SJSA1 (cell line): ENCODE data around the gene TTC4. TPM values are rescaled to one million over a fixed set of nuclear protein-coding genes. Genes with fewer than 3 reads are reported as not detected.

Experiments used
- DNase-seq, 2 experiments: peaks; one replicate each; pipeline ENCODE4 v3.0.0-alpha.2; 2015 to 2020; ENCODE audit warnings: low spot score in 2 of 2, low read depth in 1 of 2
- H3K27ac ChIP-seq: fragments of 250-450 bp; sonication (Bioruptor Pico); 2 replicates; pipeline ENCODE4 v1.5.1; 2020; ENCODE audit warnings: mild to moderate bottlenecking, moderate library complexity
- H3K27me3 ChIP-seq: fragments of 250-450 bp; sonication (Bioruptor Pico); replicated peaks from 2 replicates; pipeline ENCODE4 v1.5.1; 2020; ENCODE audit warnings: mild to moderate bottlenecking, moderate library complexity
- H3K36me3 ChIP-seq: fragments of 250-450 bp; sonication (Bioruptor Pico); 2 replicates; pipeline ENCODE4 v1.5.1; 2020; ENCODE audit warnings: mild to moderate bottlenecking
- H3K4me1 ChIP-seq: fragments of 250-450 bp; sonication (Bioruptor Pico); replicated peaks from 2 replicates; pipeline ENCODE4 v1.6.1; 2021; ENCODE audit warnings: mild to moderate bottlenecking
- H3K4me3 ChIP-seq: fragments of 250-450 bp; sonication (Bioruptor Pico); 2 replicates; pipeline ENCODE4 v1.5.1; 2020; ENCODE audit warnings: mild to moderate bottlenecking
- H3K9me3 ChIP-seq: fragments of 250-450 bp; sonication (Bioruptor Pico); replicated peaks from 2 replicates; pipeline ENCODE4 v1.5.1; 2020; ENCODE audit warnings: mild to moderate bottlenecking
- total RNA-seq: library from RNA; depleted of rRNA; stranded (reverse); fragments of >200 nt; shearing (Covaris generic); gene quantifications from 2 replicates; pipeline ENCODE4 v1.2.3, GENCODE V29; 2014; rRNA removed

TTC4 gene
- total RNA-seq, 1 experiment from 2014 or later = 35.4 TPM

DNA sequence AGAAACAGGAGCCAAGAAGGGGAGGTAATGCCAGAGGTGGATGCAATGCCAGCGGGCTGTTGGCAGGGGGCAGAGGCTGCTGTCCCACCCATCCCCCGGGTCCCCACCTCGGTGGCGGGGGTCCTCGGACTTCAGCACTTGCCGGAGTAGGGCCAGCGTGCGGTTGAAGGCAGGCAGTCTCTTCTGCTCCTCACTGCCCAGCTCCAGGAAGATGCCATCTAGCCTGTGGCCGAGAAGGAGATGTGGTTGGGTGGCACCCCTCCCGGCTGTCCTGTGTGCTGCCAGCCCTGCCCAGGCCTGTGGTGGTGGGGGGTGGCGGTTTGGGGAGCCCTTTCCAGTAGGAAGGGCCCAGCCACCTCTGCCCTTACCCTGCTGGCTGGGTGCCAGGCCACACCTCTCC is 71.9 kb downstream of the TTC4 start:
- Histone ChIP-seq H3K4me3 (no peak overlapping the region), H3K36me3 (no peaks in the 10 kb centered on the region), H3K9me3 (peaks cover 9% of the 10 kb centered on the region; the same call in 1 of the 2 replicates), H3K4me1 (no peaks in the 10 kb centered on the region), H3K27ac (no peak overlapping the region), H3K27me3 (peaks cover 28% of the 10 kb centered on the region)
- DNase-seq = no peak

DNA sequence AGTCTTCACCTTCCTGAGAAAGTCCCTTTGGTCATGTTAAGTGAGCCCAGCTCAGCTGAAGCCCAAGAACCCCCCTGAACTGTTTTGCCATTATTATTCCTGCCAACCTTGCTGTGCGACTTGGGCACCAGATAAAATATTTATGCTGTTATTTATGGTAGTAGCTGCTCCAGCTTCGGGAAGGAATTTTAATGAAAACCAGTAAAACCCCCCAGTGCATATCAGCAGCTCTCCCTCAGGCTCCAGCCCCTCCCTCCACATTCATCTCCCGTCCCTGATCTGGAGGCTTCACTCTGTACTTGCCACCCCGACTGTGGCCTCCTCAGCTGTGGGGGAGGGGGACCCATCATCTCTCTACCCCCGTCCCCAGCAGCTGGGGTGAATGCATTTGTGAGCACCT is 72.8 kb downstream of the TTC4 start:
- H3K9me3 ChIP-seq = peaks cover 9% of the 10 kb centered on the region; the same call in 1 of the 2 replicates
- H3K4me3 ChIP-seq = no peak overlapping the region
- no peaks in the 10 kb centered on the region for H3K36me3 ChIP-seq
- H3K27ac ChIP-seq = no peak overlapping the region
- no peaks in the 10 kb centered on the region for H3K4me1 ChIP-seq
- no peak for DNase-seq
- peaks cover 23% of the 10 kb centered on the region for H3K27me3 ChIP-seq

DNA sequence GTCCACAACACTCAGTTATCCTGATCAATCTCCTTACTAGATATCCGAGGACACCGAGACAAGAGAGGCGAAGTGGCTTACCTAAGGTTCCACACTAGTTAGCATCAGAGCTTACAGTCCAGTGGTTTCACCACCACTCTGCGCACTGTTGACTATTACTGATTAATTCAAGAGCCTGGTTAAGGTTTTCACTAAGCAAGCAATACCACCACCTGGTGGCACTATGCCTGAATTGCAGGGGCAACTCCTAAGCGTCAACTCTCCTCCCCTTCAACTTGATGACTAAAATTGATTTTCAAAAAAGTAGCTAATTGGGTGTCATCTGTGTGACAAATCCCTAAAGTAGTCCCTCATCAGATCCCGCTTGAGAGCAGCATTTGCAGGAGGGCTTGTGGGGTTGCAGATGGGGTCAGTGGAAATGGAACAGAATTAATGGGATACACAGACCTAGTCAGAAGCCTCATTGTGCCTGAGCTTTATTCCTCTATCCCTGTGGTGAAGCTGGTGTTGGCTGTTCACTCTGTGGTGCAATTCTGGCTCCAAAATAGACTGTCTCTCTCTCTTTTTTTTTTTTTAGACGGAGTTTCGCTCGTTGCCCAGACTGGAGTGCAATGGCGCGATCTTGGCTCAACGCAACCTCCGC is 76.3 kb downstream of the TTC4 start:
- peaks cover 9% of the 10 kb centered on the region; the same call in 1 of the 2 replicates for H3K9me3 ChIP-seq
- DNase-seq = no peak
- H3K27ac ChIP-seq = no peak overlapping the region
- no peak overlapping the region for H3K4me3 ChIP-seq
- H3K4me1 ChIP-seq = no peaks in the 10 kb centered on the region
- H3K27me3 ChIP-seq = peaks cover 11% of the 10 kb centered on the region; the same call in 1 of the 2 replicates
- H3K36me3 ChIP-seq = no peaks in the 10 kb centered on the region

Other genes with a start within 250 kb of the TTC4 start
- 0.85 and 1.3 TPM in 2 replicates for gene ACOT11, start 167.6 kb upstream of the TTC4 start, total RNA-seq
- gene FAM151A, start 92.3 kb upstream of the TTC4 start, total RNA-seq = not detected in 2 replicates
- not detected in 2 replicates for gene MROH7, start 74.1 kb upstream of the TTC4 start, total RNA-seq
- gene PARS2, start 48.7 kb downstream of the TTC4 start, total RNA-seq = 2.6 and 4.6 TPM in 2 replicates
- gene TTC22, start 85.5 kb downstream of the TTC4 start, total RNA-seq = not detected in 2 replicates
- gene DHCR24, start 171.3 kb downstream of the TTC4 start, total RNA-seq = 42.9 and 65.8 TPM in 2 replicates